ENCODE measurements around the gene FAM171A2.

GRCh38 chr17:44335968-44336367 lies 27.7 kb downstream of the FAM171A2 start:
- no peak for TF ChIP-seq POLR2AphosphoS5 (IDR thresholded peaks at IDR 0.05)
- no peak for TF ChIP-seq CTCF (IDR thresholded peaks at IDR 0.05)
